Measurements from ENCODE around the gene F2RL1. TPM values are rescaled to one million over a fixed set of nuclear protein-coding genes. Genes with fewer than 3 reads are reported as not detected.

F2RL1 gene
- total and polyA plus RNA-seq, 2 of the 8 experiments (the other 6 are each of a cell fraction or from before 2014, with no cell fraction given) = 23.2 to 26.6 TPM

DNA sequence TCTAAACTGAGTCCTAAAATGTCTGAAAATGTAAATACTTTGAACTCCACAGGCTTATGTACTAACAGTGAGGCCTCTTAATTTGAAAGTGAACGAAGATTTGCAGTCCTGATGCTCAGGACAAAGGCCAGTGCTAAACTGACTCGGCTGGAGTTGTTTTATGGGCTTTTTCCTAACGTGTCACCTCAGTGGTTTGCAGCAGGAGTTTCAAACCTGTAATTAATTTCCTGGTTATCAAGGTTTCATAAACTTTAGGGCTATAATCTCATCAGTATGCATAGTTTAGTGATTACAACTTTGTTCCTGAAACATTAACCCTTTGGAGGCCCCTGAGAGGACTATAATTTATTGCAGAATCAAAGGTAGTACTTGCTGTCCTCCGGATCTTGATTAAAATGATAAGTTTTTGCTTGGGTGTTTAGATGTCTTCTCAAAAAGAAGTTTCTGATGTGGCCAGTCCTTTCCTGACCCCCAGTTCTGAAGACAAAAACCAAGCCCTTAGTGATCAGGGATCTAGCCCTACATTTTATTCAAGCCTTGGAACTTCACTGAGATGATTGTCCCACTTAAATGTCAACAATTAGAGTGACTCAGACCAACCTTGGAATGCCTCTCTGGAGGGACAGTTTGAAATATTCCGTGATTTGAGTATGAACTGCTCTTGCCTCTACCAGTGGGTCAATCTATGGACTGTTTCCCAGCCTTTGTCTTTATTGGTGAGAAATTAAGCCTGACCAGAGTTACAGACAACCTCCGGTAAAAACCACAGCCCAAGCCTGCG is 19.8 kb downstream of the F2RL1 start:
- Histone ChIP-seq H2BK15ac (ENCODE audit: low read length) (no peak overlapping the region), H3K4me3 (ENCODE audit: extremely low read depth in 1 of 4, insufficient read depth in 2 of 4, low read depth in 3 of 4, low read length in 4 of 4) (no peak overlapping the region), H3K14ac (ENCODE audit: insufficient read length) (no peak overlapping the region), H2BK5ac (ENCODE audit: low read depth, low read length) (no peak overlapping the region), H4K5ac (ENCODE audit: insufficient read length, low read depth, low read length) (no peak overlapping the region), H3K79me1 (ENCODE audit: low read depth, low read length) (no peaks in the 10 kb centered on the region; the same call in 1 of the 2 replicates), H2BK12ac (ENCODE audit: low read depth, low read length) (no peak overlapping the region), H3K9ac (replicated peaks in 1 of 4; ENCODE audit: extremely low read depth in 1 of 4, low read depth in 3 of 4, low read length in 3 of 4) (no peak overlapping the region), H3K4ac (replicated peaks; ENCODE audit: insufficient read length, low read depth, low read length) (no peak overlapping the region), H3K23me2 (ENCODE audit: low read depth, low read length) (no peaks in the 10 kb centered on the region), H3K23ac (ENCODE audit: insufficient read length) (no peak overlapping the region), H3K79me2 (ENCODE audit: control insufficient read depth in 1 of 2, insufficient read depth in 2 of 2, low read length in 2 of 2) (no peaks in the 10 kb centered on the region; a peak in 1 of 4 replicates), H2BK20ac (ENCODE audit: low read length) (no peak overlapping the region), H2AFZ (ENCODE audit: low read length) (no peak overlapping the region), H2BK120ac (replicated peaks; ENCODE audit: low read depth, low read length) (no peak overlapping the region), H3K27ac (ENCODE audit: low read depth, low read length) (no peak overlapping the region), H3K27me3 (replicated peaks in 1 of 4; ENCODE audit: control insufficient read depth in 3 of 4, extremely low read depth in 1 of 4, insufficient read depth in 3 of 4, low read length in 3 of 4) (no peaks in the 10 kb centered on the region; a peak in 2 of 7 replicates), H2AK5ac (ENCODE audit: low read depth, low read length) (no peak overlapping the region), H3K9me3 (ENCODE audit: insufficient read depth in 2 of 2, low read depth in 1 of 2, low read length in 1 of 2) (no peaks in the 10 kb centered on the region), H4K91ac (replicated peaks; ENCODE audit: insufficient read length, low read length) (no peak overlapping the region), H3K4me2 (ENCODE audit: insufficient read depth in 1 of 2, low read depth in 2 of 2, low read length in 2 of 2) (no peak overlapping the region), H3K4me1 (replicated peaks in 1 of 4; ENCODE audit: control insufficient read depth in 3 of 4, insufficient read depth in 4 of 4, low read length in 3 of 4) (peaks cover 0 to 3% (median 0%) of the 10 kb centered on the region in 4 experiments; a peak in 3 of 7 replicates), H3K18ac (ENCODE audit: extremely low read depth, low read length) (no peak overlapping the region), H4K8ac (ENCODE audit: extremely low read depth, insufficient read depth, low read length) (no peak overlapping the region), H3K56ac (replicated peaks; ENCODE audit: insufficient read length, low read depth, low read length) (no peak overlapping the region), H4K20me1 (replicated peaks in 1 of 2; ENCODE audit: control insufficient read depth in 1 of 2, insufficient read depth in 2 of 2, low read length in 2 of 2) (no peaks in the 10 kb centered on the region), H3K36me3 (ENCODE audit: control insufficient read depth in 2 of 4, insufficient read depth in 4 of 4, low read length in 3 of 4) (peaks cover 3 to 14% (median 5%) of the 10 kb centered on the region in 4 experiments; a peak in 7 of 8 replicates)
- ChIA-PET CTCF (ENCODE audit: partially characterized antibody) (interaction anchor here (1.5 kb wide), 1 partner anchor 22 kb away, joined by 4 read pairs; no protein-coding TSS in a partner anchor), POLR2A (ENCODE audit: partially characterized antibody) (interaction anchor here (0.9 to 1.3 kb wide), 2 partner anchors 18 to 33 kb away, joined by 3 to 4 read pairs; no protein-coding TSS in a partner anchor)
- DNase-seq (ENCODE audit: low read depth in 1 of 2, low spot score in 2 of 2) (no peak), FAIRE-seq (no peak)
- WGBS, 2 experiments (ENCODE audit: extremely low coverage in 1 of 2, insufficient coverage in 1 of 2, insufficient read length in 1 of 2, insufficient replicate concordance in 2 of 2, low coverage in 1 of 2, low lambda C conversion rate in 2 of 2, missing lambda C conversion rate in 1 of 2) = 69% methylated on average over 7 of the region's 7 CpGs; no CpG with 5 or more reads in 1 of the 2 experiments
- no peak for TF ChIP-seq SP2 (IDR thresholded peaks at IDR 0.05; ENCODE audit: low read length)
- TF ChIP-seq ZNF274 (IDR thresholded peaks at IDR 0.05; ENCODE audit: borderline replicate concordance, extremely low read depth, low read length) = no peak
- no peak for TF ChIP-seq ATF2 (IDR thresholded peaks at IDR 0.05; ENCODE audit: low read length)
- TF ChIP-seq CHD1 (IDR thresholded peaks at IDR 0.05; ENCODE audit: low read depth, low read length) = no peak
- no peak for TF ChIP-seq RAD21 (IDR thresholded peaks at IDR 0.05 in 1 of 2, conservative IDR thresholded peaks at IDR 0.05 in 1 of 2; ENCODE audit: low read depth in 2 of 2, low read length in 2 of 2)
- TF ChIP-seq KDM5A (IDR thresholded peaks at IDR 0.05; ENCODE audit: low read length) = no peak
- no peak for TF ChIP-seq ASH2L (IDR thresholded peaks at IDR 0.05; ENCODE audit: low read length)
- TF ChIP-seq KDM1A (IDR thresholded peaks at IDR 0.05; ENCODE audit: borderline replicate concordance, low read length) = no peak
- TF ChIP-seq BACH1 (IDR thresholded peaks at IDR 0.05; ENCODE audit: low read length) = no peak
- no peak for TF ChIP-seq SUZ12 (IDR thresholded peaks at IDR 0.05; ENCODE audit: low read length)
- TF ChIP-seq RXRA (IDR thresholded peaks at IDR 0.05; ENCODE audit: insufficient read depth, low read depth, low read length) = no peak
